Erythroblast (primary cell): Measurements from ENCODE around the gene NXN.

Experiments used
- GATA1 ChIP-seq: IDR thresholded peaks from 2 replicates; pipeline ENCODE4 v1.6.1; 2011; ENCODE audit warnings: low read depth, mild to moderate bottlenecking, control low read depth, low read length, moderate library complexity
- POLR2A ChIP-seq: IDR thresholded peaks from 2 replicates; pipeline ENCODE4 v1.6.1; 2011; ENCODE audit warnings: mild to moderate bottlenecking, low read length

DNA sequence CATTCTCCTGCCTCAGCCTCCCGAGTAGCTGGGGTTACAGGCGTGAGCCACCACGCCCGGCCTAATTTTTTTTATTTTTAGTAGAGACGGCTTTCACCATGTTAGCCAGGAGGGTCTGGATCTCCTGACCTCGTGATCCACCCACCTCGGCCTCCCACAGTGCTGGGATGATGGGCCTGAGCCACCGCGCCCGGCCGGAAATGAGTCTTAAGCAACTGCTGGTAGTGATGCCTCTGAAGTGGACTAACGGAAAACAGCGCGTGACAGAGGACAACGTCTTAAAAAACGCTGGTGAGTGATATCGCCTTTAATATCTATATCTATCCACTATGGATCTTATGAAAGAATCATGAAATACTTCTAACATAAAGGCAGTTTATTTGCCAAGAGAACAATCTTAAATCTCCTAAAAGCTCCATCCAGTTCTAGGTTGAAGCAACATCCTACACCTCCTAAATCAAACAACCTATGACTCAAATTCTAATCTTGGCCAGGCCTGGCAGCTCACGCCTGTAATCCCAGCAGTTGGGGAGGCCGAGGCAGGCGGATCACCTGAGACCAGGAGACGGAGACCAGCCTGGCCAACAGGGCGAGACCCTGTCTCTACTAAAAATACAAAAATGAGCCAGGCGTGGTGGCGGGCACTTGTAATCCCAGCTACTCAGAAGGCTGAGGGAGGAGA lies 69.8 kb downstream of the NXN start:
- TF ChIP-seq POLR2A = no peak
- TF ChIP-seq GATA1 = no peak
